ENCODE measurements around the gene FAM161A.

The FAM161A gene

DNA sequence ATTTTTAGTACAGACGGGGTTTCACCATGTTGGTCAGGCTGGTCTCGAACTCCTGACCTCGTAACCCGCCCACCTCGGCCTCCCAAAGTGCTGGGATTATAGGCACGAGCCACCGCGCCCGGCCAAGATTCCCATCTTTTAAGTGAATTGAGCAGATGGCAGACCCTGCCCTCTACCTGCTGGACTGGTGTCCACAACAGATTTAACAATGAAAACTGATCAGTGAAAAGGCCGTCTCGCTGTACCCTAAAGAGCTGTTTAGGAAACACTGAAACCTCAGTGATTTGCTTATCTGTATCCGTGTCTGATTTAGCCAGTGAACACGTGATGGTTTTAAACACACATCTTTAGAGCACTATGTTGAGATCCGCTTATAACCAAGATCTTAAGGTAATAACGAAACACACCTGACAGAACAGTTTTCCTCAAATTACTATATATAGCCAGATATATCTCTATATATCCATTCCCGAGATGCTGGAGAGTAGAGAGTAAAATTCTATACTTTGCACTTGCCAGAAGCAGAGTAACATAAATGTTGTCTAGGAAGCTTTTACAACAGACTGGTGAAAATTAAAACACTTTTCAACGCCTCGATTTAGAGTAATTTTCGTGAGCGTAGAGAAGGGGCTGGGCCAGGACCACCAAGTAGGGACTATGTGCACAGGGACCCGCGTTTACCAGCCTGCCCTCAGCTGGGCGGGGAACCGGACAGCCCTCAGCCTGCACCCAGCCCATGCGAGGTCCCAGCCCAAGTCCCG, 594 bp downstream of the FAM161A start:
- TF ChIP-seq, protein P1, sequence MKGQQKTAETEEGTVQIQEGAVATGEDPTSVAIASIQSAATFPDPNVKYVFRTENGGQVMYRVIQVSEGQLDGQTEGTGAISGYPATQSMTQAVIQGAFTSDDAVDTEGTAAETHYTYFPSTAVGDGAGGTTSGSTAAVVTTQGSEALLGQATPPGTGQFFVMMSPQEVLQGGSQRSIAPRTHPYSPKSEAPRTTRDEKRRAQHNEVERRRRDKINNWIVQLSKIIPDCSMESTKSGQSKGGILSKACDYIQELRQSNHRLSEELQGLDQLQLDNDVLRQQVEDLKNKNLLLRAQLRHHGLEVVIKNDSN (IDR thresholded peaks at IDR 0.05), result peak; percentile 66
- TF ChIP-seq RAD21 (IDR thresholded peaks at IDR 0.05; ENCODE audit: low read depth) (0 out of 2 replicates have a peak, but pooled peaks have one; percentile 2), TAF1 (IDR thresholded peaks at IDR 0.05; ENCODE audit: low read depth) (no peak)

- no peak for TF ChIP-seq TEAD4 (IDR thresholded peaks at IDR 0.05)
These were observed 8.5 kb downstream of the FAM161A start for GRCh38 chr2:61845320-61845719.

- TF ChIP-seq CEBPB (IDR thresholded peaks at IDR 0.05) (no peak), RAD21 (IDR thresholded peaks at IDR 0.05; ENCODE audit: low read depth) (no peak), CREB1 (IDR thresholded peaks at IDR 0.05; ENCODE audit: low read depth) (no peak), FOXM1 (IDR thresholded peaks at IDR 0.05; ENCODE audit: borderline replicate concordance, low read depth) (no peak), EGR1 (IDR thresholded peaks at IDR 0.05) (no peak), TCF12 (IDR thresholded peaks at IDR 0.05; ENCODE audit: low read depth) (no peak), MAX (IDR thresholded peaks at IDR 0.05) (no peak), TEAD4 (IDR thresholded peaks at IDR 0.05) (no peak), ZBTB7A (IDR thresholded peaks at IDR 0.05; ENCODE audit: low read depth) (no peak), YY1 (IDR thresholded peaks at IDR 0.05; ENCODE audit: low read depth) (no peak), TAF1 (IDR thresholded peaks at IDR 0.05; ENCODE audit: low read depth) (no peak), NFIC (IDR thresholded peaks at IDR 0.05) (no peak), EP300 (IDR thresholded peaks at IDR 0.05; ENCODE audit: borderline replicate concordance) (no peak)
- TF ChIP-seq, protein P1 (IDR thresholded peaks at IDR 0.05), result no peak
These were observed 12.6 kb downstream of the FAM161A start for GRCh38 chr2:61841286-61841685.

DNA sequence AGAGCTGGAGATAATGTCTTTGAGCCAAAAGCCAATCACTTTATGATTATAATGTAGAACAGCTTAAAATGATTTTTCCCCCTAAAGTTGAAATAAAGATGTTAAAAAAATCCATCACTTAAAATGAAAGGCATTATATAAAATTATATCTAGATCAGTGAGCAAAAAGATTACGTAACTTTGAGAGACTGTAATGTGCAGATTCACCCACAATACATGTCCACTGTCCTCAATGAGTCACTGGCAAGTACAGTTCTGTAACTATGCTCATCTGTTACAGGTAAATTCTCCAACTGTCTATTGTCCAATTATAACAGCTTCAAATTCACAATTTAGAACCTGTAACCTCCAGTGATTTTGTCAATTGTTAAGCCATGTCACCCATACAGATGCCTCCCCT, 19.0 kb downstream of the FAM161A start:
- TF ChIP-seq CREB1 (IDR thresholded peaks at IDR 0.05; ENCODE audit: low read depth) (no peak), MAX (IDR thresholded peaks at IDR 0.05) (no peak), EGR1 (IDR thresholded peaks at IDR 0.05) (no peak), CEBPB (IDR thresholded peaks at IDR 0.05) (no peak), RAD21 (IDR thresholded peaks at IDR 0.05; ENCODE audit: low read depth) (no peak), EP300 (IDR thresholded peaks at IDR 0.05; ENCODE audit: borderline replicate concordance) (no peak), TAF1 (IDR thresholded peaks at IDR 0.05; ENCODE audit: low read depth) (no peak), ZBTB7A (IDR thresholded peaks at IDR 0.05; ENCODE audit: low read depth) (no peak), FOXM1 (IDR thresholded peaks at IDR 0.05; ENCODE audit: borderline replicate concordance, low read depth) (no peak), TEAD4 (IDR thresholded peaks at IDR 0.05) (no peak), NFIC (IDR thresholded peaks at IDR 0.05) (no peak), YY1 (IDR thresholded peaks at IDR 0.05; ENCODE audit: low read depth) (no peak), TCF12 (IDR thresholded peaks at IDR 0.05; ENCODE audit: low read depth) (no peak)
- TF ChIP-seq, protein P2, sequence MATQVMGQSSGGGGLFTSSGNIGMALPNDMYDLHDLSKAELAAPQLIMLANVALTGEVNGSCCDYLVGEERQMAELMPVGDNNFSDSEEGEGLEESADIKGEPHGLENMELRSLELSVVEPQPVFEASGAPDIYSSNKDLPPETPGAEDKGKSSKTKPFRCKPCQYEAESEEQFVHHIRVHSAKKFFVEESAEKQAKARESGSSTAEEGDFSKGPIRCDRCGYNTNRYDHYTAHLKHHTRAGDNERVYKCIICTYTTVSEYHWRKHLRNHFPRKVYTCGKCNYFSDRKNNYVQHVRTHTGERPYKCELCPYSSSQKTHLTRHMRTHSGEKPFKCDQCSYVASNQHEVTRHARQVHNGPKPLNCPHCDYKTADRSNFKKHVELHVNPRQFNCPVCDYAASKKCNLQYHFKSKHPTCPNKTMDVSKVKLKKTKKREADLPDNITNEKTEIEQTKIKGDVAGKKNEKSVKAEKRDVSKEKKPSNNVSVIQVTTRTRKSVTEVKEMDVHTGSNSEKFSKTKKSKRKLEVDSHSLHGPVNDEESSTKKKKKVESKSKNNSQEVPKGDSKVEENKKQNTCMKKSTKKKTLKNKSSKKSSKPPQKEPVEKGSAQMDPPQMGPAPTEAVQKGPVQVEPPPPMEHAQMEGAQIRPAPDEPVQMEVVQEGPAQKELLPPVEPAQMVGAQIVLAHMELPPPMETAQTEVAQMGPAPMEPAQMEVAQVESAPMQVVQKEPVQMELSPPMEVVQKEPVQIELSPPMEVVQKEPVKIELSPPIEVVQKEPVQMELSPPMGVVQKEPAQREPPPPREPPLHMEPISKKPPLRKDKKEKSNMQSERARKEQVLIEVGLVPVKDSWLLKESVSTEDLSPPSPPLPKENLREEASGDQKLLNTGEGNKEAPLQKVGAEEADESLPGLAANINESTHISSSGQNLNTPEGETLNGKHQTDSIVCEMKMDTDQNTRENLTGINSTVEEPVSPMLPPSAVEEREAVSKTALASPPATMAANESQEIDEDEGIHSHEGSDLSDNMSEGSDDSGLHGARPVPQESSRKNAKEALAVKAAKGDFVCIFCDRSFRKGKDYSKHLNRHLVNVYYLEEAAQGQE (IDR thresholded peaks at IDR 0.05; ENCODE audit: low read depth), result no peak
- TF ChIP-seq, protein P1 (IDR thresholded peaks at IDR 0.05), result no peak

GRCh38 chr2:61833971-61834370, 19.9 kb downstream of the FAM161A start:
- TF ChIP-seq EGR1 (IDR thresholded peaks at IDR 0.05) (no peak), TCF12 (IDR thresholded peaks at IDR 0.05; ENCODE audit: low read depth) (no peak), NFIC (IDR thresholded peaks at IDR 0.05) (no peak), TAF1 (IDR thresholded peaks at IDR 0.05; ENCODE audit: low read depth) (no peak), CREB1 (IDR thresholded peaks at IDR 0.05; ENCODE audit: low read depth) (no peak), ZBTB7A (IDR thresholded peaks at IDR 0.05; ENCODE audit: low read depth) (no peak), RAD21 (IDR thresholded peaks at IDR 0.05; ENCODE audit: low read depth) (no peak), EP300 (IDR thresholded peaks at IDR 0.05; ENCODE audit: borderline replicate concordance) (no peak), CEBPB (IDR thresholded peaks at IDR 0.05) (no peak), YY1 (IDR thresholded peaks at IDR 0.05; ENCODE audit: low read depth) (no peak), TEAD4 (IDR thresholded peaks at IDR 0.05) (no peak), MAX (IDR thresholded peaks at IDR 0.05) (no peak), FOXM1 (IDR thresholded peaks at IDR 0.05; ENCODE audit: borderline replicate concordance, low read depth) (no peak)
- TF ChIP-seq, protein P2 (IDR thresholded peaks at IDR 0.05; ENCODE audit: low read depth), result no peak
- TF ChIP-seq, protein P1 (IDR thresholded peaks at IDR 0.05), result no peak

All from Ishikawa (cell line).